CD4-positive, alpha-beta T cell treated with Interleukin-15 for 4 hours (primary cell): Measurements from ENCODE around the gene NT5M.
"Not testable (repeated sequence)": the region's sequence is repeated elsewhere in the genome, so short reads cannot be mapped to it uniquely, and the experiment has no call there.

Source experiments
- DNase-seq: peaks from one replicate; pipeline ENCODE4 v3.0.0-alpha.2; 2020; ENCODE audit warnings: low spot score

The NT5M gene

GRCh38 chr17:17377071-17377967 lies 74.1 kb downstream of the NT5M start:
- no peak for DNase-seq

GRCh38 chr17:17379197-17379991 lies 76.2 kb downstream of the NT5M start:
- DNase-seq: no peak

- DNase-seq: no peak
Observed at GRCh38 chr17:17380145-17380925, 77.2 kb downstream of the NT5M start.

- no peak for DNase-seq
Observed at GRCh38 chr17:17381446-17382064, 78.4 kb downstream of the NT5M start.

- no peak for DNase-seq
Observed at GRCh38 chr17:17382065-17382459, 78.9 kb downstream of the NT5M start.

- no peak for DNase-seq
Observed at GRCh38 chr17:17382971-17383370, 79.8 kb downstream of the NT5M start.

- not testable (repeated sequence) for DNase-seq
Observed at GRCh38 chr17:17383431-17384290, 80.5 kb downstream of the NT5M start.

GRCh38 chr17:17384291-17384615 lies 81.1 kb downstream of the NT5M start:
- DNase-seq: no peak

- DNase-seq: no peak
Observed at GRCh38 chr17:17384961-17385360, 81.8 kb downstream of the NT5M start.

- DNase-seq: no peak
Observed at GRCh38 chr17:17385491-17385890, 82.3 kb downstream of the NT5M start.

- no peak for DNase-seq
Observed at GRCh38 chr17:17386094-17386800, 83.1 kb downstream of the NT5M start.

GRCh38 chr17:17387017-17387497 lies 83.9 kb downstream of the NT5M start:
- DNase-seq: no peak

GRCh38 chr17:17387498-17388362 lies 84.6 kb downstream of the NT5M start:
- DNase-seq: no peak

- DNase-seq: no peak
Observed at GRCh38 chr17:17388657-17389496, 85.7 kb downstream of the NT5M start.

GRCh38 chr17:17391668-17392370 lies 88.6 kb downstream of the NT5M start:
- DNase-seq: peak; percentile 78

GRCh38 chr17:17393976-17394375 lies 90.8 kb downstream of the NT5M start:
- no peak for DNase-seq

- DNase-seq: no peak
Observed at GRCh38 chr17:17394494-17394893, 91.3 kb downstream of the NT5M start.
